DOHH2 (cell line): ENCODE results near the gene FERMT1.

Experiments
- CTCF ChIP-seq: fragments of 200-600 bp; sonication (generic); IDR thresholded peaks from one replicate; pipeline ENCODE4 v1.5.1; 2014; ENCODE audit warnings: antibody characterized with exemption, mild to moderate bottlenecking, low read depth, low read length; ENCODE audit not compliant: poor library complexity, severe bottlenecking
- EZH2phosphoT487 ChIP-seq: fragments of 200-600 bp; sonication (generic); IDR thresholded peaks from 2 replicates; pipeline ENCODE4 v1.6.1; 2017; ENCODE audit warnings: borderline replicate concordance, mild to moderate bottlenecking, antibody characterized with exemption, low read length, moderate library complexity, mixed read lengths

GRCh38 chr20:6061544-6061943 is 61.3 kb downstream of the FERMT1 start:
- TF ChIP-seq CTCF (no peak), EZH2phosphoT487 (no peak)
